IPS-18c (cell line): Measurements from ENCODE around the gene PIEZO2.

Source experiments
- H3K4me3 ChIP-seq: 2 replicates; pipeline ENCODE4 v1.7.0; 2013; ENCODE audit warnings: low read depth, mild to moderate bottlenecking, low read length, moderate library complexity; ENCODE audit not compliant: insufficient read depth
- H3K9me3 ChIP-seq: one replicate; pipeline ENCODE4 v1.6.1; 2013; ENCODE audit warnings: mild to moderate bottlenecking, low read length, moderate library complexity; ENCODE audit not compliant: control insufficient read depth, insufficient read depth

Gene PIEZO2

GRCh38 chr18:11121443-11121849 is 27.9 kb downstream of the PIEZO2 start:
- no peaks in the 10 kb centered on the region for H3K9me3 ChIP-seq
- H3K4me3 ChIP-seq = no peak overlapping the region

DNA sequence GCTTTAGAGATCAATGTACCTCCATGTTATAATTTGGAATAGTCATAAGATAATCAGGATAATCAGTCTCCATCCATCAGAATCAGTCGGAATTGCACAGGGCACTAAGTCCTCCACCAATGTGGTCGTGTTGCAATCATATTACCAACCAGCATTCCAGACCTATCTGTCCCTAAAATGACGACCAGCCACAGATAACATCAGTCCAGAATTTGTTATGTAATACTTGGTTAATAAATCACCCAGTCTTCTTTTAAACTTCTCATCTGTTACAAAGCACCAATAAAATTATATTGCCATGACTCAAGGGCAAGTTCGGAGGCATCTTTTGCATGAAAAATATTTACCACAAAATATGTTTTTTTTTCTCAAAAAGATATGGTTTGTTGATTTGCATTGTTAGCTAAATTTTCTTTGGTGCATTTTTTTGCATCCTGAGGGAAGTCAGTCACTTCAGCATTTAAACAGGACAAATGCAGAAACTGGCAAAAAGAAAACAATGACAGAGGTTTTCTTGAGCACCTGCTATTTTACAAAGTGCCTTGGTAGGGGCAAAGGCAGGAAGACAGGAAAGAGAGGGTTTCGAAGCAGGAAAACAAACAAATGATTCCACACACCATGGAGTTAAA is 29.3 kb downstream of the PIEZO2 start:
- no peaks in the 10 kb centered on the region for H3K9me3 ChIP-seq

DNA sequence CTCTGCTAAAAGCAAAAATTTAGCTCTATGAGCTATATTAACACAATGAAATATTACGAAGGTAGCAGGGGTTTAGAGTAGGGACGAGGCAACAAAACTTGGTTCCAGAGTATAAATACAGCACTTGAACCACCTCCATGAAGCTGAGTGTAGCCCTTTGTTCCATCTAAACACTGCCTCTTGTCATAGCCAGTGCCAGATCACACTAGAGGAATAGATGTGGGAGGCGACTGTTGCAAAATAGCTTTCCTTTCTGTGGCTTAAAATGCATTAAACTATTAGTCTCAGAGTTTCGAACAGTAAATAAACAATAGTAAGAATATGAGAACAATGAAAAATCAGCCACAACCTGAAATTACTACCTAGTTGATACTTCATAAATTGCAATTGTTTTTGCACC is 29.8 kb downstream of the PIEZO2 start:
- Histone ChIP-seq H3K4me3 (no peak overlapping the region), H3K9me3 (no peaks in the 10 kb centered on the region)

More for the DNA sequence above, 29.3 kb downstream of the PIEZO2 start:
- H3K4me3 ChIP-seq = no peak overlapping the region

GRCh38 chr18:11118051-11118766 is 31.2 kb downstream of the PIEZO2 start:
- Histone ChIP-seq H3K9me3 (no peaks in the 10 kb centered on the region), H3K4me3 (no peak overlapping the region)

GRCh38 chr18:11115276-11115675 is 34.1 kb downstream of the PIEZO2 start:
- no peaks in the 10 kb centered on the region for H3K9me3 ChIP-seq
- H3K4me3 ChIP-seq = no peak overlapping the region

DNA sequence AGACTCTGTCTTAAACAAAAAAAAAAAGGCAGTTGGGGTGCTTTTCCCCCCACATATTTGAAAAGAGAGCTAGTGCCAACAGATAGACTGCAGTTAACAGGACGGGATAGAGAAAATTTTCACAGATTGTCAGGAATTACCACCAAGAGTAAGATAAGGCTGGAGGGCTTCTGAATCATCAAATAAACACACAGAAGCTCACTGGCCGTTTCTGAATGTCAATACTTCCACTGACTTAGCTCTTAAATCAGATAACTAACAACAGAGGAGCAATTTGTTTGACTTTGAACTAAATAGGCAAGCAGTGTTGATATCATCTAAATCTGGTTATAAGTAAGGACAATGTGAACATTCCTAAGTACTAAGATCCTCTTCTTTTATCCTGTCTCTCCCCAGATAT is 34.7 kb downstream of the PIEZO2 start:
- Histone ChIP-seq H3K4me3 (no peak overlapping the region), H3K9me3 (no peaks in the 10 kb centered on the region)

- H3K9me3 ChIP-seq = no peaks in the 10 kb centered on the region
- no peak overlapping the region for H3K4me3 ChIP-seq
Observed at GRCh38 chr18:11113937-11114336, 35.4 kb downstream of the PIEZO2 start.

GRCh38 chr18:11113046-11113548 is 36.3 kb downstream of the PIEZO2 start:
- no peak overlapping the region for H3K4me3 ChIP-seq
- no peaks in the 10 kb centered on the region for H3K9me3 ChIP-seq

DNA sequence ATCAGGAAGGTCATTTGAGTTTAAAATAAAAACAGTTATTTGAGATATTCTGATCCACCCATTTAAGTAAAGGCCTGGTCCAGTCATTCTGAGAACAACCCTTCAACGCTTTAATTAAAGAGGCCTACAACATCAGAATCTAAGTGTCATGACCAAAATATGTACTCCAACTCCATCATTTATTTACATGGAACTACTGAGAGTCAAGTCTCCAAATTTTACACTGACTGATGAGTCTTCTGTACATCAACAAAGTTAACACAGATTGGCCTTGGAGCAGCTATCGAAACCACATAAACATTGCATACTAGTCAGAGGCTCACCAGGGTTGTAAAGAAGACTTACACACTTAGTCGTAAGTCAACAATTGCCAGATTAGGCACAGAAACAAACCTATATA is 37.1 kb downstream of the PIEZO2 start:
- H3K9me3 ChIP-seq = no peaks in the 10 kb centered on the region
- no peak overlapping the region for H3K4me3 ChIP-seq

DNA sequence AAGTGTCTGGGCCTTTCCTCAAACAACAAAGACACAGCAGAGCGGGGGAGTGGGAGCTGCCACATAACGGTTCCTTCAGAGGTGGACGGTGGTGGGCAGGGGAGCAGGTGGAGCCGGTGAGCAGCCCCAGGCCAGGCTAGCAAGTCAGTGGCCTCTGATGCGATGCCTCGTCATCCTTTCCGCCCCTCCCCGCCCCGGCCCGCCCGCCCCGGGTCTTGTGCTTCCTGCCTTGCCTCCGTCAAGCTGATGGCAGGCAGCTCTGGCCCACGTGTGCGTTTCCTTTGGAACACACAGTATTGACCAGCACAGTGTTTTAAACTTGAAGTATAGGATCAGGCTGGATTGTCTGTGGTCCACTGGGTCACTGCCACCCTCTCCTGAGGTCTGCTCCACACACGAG is 38.9 kb downstream of the PIEZO2 start:
- Histone ChIP-seq H3K9me3 (no peaks in the 10 kb centered on the region), H3K4me3 (no peak overlapping the region)

DNA sequence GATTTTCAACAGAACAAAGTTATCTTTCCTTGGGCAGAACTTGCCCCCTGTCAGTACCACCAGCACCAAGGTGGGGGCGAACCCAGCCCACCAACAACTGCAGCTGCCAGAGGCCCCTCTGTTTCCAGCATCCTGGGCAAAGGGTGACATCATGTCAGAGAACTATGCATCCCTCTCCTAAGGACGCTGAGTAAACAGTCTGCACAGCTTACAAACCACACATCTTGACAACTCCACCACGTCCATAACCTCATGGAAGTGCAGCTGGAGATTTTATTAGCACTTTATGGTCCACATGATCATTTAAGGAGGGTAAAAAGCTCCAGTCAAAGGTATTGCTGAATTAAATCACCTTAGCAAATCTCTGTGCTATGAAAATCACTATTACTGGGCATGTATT is 40.4 kb downstream of the PIEZO2 start:
- H3K4me3 ChIP-seq = no peak overlapping the region
- no peaks in the 10 kb centered on the region for H3K9me3 ChIP-seq

- Histone ChIP-seq H3K4me3 (no peak overlapping the region), H3K9me3 (no peaks in the 10 kb centered on the region)
Observed at GRCh38 chr18:11106894-11107293, 42.5 kb downstream of the PIEZO2 start.

DNA sequence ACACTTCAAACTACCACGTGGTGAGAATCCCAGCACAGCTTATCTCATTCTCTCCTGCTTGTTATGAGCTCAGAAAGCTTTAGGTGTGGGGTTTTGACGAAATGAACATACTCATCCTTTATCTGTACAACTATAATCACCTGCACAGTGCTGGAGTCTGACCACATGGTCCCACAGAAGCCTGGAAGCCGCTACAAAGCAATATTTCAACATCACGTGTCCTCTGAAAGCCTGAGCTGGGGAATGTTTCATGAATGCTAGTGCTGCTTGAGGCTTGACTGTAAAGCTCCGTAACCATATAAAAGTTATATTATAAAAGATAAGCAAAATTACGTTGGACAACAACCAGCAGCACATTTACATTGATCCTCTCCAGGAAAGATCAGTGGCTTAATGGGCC is 43.9 kb downstream of the PIEZO2 start:
- Histone ChIP-seq H3K9me3 (no peaks in the 10 kb centered on the region), H3K4me3 (no peak overlapping the region)

GRCh38 chr18:11104307-11104706 is 45.1 kb downstream of the PIEZO2 start:
- no peaks in the 10 kb centered on the region for H3K9me3 ChIP-seq
- H3K4me3 ChIP-seq = no peak overlapping the region

GRCh38 chr18:11096839-11097750 is 52.3 kb downstream of the PIEZO2 start:
- Histone ChIP-seq H3K9me3 (no peaks in the 10 kb centered on the region), H3K4me3 (no peak overlapping the region)

DNA sequence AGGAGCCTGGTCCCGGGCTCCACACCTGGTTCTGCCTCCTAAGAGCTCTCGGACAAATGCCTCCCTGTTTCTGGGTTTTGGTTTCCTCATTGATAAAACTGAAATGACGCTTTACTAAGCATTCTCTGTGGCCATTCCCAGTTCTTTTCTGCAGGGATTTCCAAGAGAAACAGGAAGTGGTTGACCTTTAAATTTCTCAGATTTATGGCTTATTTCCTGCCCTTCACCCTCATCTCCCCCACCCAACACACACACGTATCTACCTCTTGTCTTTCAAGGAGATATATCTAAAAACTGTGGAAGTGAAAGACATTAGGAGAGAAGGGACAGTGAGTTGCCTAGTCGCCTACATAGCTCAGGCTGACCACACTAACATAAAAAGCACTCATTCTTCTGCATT is 53.0 kb downstream of the PIEZO2 start:
- H3K9me3 ChIP-seq = no peaks in the 10 kb centered on the region
- H3K4me3 ChIP-seq = no peak overlapping the region

GRCh38 chr18:11095674-11096293 is 53.6 kb downstream of the PIEZO2 start:
- Histone ChIP-seq H3K9me3 (no peaks in the 10 kb centered on the region), H3K4me3 (no peak overlapping the region)
